Fibroblast of gingiva (primary cell): Measurements from ENCODE around the gene OR6C65.
"Not testable (repeated sequence)": the region's sequence is repeated elsewhere in the genome, so short reads cannot be mapped to it uniquely, and the experiment has no call there.

Experiments
- DNase-seq: peaks from one replicate; pipeline ENCODE4 v3.0.0-alpha.2; 2011; ENCODE audit warnings: low read depth

The OR6C65 gene

GRCh38 chr12:55400229-55400628 is at the start of gene OR6C65:
Gene OR6C65 (plus strand): TSS chr12:55400529. CDS start chr12:55400529, 0 bp downstream.
- DNase-seq: no peak

- not testable (repeated sequence) for DNase-seq
Observed at GRCh38 chr12:55355338-55355737, 45.0 kb upstream of the OR6C65 start.

- DNase-seq: no peak
Observed at GRCh38 chr12:55362675-55363074, 37.7 kb upstream of the OR6C65 start, which contains the start of gene OR6C75. Gene OR6C75 (plus strand): TSS chr12:55362975. CDS start chr12:55365111, 2,136 bp downstream.

GRCh38 chr12:55365086-55365485 is 35.2 kb upstream of the OR6C65 start:
- no peak for DNase-seq

DNA sequence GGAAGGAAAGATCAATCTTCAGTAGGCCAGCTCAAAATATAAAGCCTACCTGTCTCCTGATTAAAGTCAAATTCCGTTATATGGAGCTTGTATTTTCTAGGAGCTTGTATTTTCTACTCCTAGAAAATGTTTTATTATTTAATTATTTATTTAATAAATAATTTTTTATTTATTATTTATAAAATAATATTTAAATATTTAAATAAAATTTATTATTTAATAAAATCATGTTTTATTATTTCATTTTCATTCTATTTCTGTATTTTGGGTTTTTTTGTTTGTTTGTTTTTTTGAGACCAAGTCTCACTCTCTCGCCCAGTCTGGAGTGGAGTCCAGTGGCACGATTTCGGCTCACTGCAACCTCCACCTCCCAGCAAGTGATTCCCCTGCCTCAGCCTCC is 27.8 kb upstream of the OR6C65 start:
- DNase-seq: no peak

DNA sequence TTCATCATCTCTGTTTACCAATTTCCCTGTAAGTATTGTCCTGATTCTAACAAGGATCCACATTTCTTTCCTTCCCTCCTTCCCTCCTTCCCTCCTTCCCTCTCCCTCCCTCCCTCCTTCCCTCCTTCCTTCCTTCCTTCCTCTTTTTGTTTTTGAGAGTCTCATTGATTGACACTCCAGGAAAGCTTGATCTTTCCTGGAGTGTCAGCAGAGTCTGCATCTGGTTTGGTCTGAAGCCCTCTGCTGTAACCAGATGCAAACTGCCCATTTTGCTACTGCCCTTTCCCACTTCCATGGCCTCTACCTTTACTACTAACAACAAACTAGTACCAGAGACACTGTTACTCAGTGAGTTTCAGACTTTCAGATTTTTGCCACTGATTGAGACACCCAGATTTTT is 14.4 kb upstream of the OR6C65 start:
- no peak for DNase-seq

- DNase-seq: no peak
Observed at GRCh38 chr12:55392032-55392795, 8.1 kb upstream of the OR6C65 start.

GRCh38 chr12:55396326-55396725 is 4.0 kb upstream of the OR6C65 start:
- no peak for DNase-seq

GRCh38 chr12:55407866-55408265 is 7.5 kb downstream of the OR6C65 start:
- no peak for DNase-seq

- not testable (repeated sequence) for DNase-seq
Observed at GRCh38 chr12:55409133-55409532, 8.8 kb downstream of the OR6C65 start.

GRCh38 chr12:55412138-55412537 is 11.8 kb downstream of the OR6C65 start:
- DNase-seq: not testable (repeated sequence)

GRCh38 chr12:55413498-55414388 is 13.4 kb downstream of the OR6C65 start:
- not testable (repeated sequence) for DNase-seq

DNA sequence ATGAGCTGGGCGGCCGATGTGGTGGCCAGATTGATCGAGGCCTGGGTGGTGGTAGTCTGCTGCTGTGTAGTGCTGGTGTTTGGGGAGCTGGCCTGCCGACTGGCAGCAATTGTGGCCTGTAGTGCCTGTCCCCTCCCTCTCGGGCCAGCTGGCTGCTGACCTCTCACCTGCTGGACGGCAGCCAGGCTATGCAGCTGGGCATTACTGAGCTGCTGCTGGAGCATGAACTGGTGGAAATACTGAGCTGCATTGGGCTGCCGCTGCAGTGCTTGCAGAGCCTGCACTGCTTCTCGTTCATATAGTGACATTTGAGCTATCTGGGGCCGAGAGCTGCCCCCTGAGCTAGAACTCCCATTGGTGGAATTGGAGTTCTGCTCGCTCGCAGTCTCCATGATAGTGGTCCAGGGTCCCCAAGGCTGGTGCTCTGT is 14.1 kb downstream of the OR6C65 start:
- DNase-seq: not testable (repeated sequence)

- DNase-seq: not testable (repeated sequence)
Observed at GRCh38 chr12:55414889-55415288, 14.6 kb downstream of the OR6C65 start.

- DNase-seq: no peak
Observed at GRCh38 chr12:55416961-55417360, 16.6 kb downstream of the OR6C65 start.

DNA sequence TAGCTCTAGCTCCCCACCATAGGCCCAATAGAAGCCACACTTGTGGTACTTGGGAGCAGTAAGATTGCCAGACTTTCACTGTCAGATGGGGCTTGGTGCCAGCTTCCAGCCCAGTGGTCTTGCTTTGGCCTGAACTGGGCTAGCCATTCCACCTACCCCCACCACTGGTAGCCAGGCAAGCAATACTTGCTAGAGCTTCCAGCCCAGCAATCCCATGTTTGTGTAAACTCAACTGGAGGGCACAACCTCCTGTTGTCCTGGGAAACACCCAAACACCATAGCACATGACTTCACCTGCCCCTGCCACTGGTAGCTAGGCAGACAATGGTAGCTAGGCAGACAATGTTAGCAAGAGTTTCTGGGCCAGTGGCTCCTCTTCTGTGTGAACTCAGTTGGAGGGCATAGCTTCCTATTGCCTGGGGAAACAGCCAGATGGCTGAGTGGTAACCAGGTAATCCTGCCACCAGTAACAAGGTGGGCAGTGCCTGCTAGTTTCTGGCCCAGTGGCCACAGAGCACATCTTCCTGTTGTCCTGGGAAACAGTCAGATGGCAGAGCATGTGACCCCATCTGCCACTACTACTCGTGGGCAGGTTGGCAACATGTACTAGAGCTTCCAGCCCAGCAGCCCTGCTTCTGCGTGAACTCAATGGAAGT is 20.1 kb downstream of the OR6C65 start:
- no peak for DNase-seq

DNA sequence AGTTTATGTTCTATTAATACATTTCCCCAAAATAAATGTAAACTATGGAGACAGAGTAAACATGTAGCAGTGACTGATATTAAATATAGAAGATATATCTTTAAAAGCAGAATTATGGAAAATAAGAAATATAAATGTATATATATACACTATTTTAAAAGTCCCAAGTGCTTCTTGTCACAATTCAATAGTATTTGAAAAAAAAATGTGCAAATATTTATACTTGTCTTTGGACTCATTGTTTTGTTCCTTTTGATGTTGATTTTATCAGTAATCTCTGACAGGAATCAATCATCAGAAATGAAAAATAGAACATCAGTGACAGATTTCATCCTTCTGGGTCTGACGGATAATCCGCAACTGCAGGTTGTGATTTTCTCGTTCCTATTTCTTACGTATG is 25.6 kb downstream of the OR6C65 start, which contains the start of gene OR6C76:
OR6C76 (plus strand) TSS at position 301 of the 400 bp plus-strand sequence; CDS start at position 301, 0 bp downstream.
- no peak for DNase-seq

GRCh38 chr12:55428331-55429243 is 28.3 kb downstream of the OR6C65 start:
- no peak for DNase-seq

- DNase-seq: not testable (repeated sequence)
Observed at GRCh38 chr12:55441233-55441632, 40.9 kb downstream of the OR6C65 start.

DNA sequence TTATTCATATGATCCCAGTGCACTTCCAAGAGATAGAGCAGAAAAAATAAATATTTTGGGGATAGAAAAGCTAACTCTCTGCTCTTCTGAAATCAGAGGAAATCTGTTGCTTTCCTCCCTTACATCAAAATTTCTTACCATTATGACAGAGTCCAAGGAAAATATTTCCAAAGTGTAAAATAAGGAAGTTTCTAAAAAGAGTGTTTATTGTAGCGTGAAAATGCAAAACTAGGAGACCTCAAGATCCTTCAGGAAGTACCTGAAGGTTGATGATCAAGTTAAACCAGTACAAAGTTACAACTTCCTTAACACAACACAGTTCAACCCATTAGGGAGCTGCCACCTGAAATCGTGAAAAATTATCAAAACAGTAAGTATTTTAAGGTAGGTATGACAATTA is 43.4 kb downstream of the OR6C65 start, which contains the start of gene OR6C2:
OR6C2 (plus strand) TSS at position 301 of the 400 bp plus-strand sequence. CDS start 8,138 bp downstream, outside the sequence.
- DNase-seq: no peak

- DNase-seq: no peak
Observed at GRCh38 chr12:55445357-55445756, 45.0 kb downstream of the OR6C65 start.
